ENCODE results near the gene TMEM106C. TPM values are rescaled to one million over a fixed set of nuclear protein-coding genes. Genes with fewer than 3 reads are reported as not detected.

Gene TMEM106C
- total RNA-seq, 1 donor from 2014 or later: 164 TPM

DNA sequence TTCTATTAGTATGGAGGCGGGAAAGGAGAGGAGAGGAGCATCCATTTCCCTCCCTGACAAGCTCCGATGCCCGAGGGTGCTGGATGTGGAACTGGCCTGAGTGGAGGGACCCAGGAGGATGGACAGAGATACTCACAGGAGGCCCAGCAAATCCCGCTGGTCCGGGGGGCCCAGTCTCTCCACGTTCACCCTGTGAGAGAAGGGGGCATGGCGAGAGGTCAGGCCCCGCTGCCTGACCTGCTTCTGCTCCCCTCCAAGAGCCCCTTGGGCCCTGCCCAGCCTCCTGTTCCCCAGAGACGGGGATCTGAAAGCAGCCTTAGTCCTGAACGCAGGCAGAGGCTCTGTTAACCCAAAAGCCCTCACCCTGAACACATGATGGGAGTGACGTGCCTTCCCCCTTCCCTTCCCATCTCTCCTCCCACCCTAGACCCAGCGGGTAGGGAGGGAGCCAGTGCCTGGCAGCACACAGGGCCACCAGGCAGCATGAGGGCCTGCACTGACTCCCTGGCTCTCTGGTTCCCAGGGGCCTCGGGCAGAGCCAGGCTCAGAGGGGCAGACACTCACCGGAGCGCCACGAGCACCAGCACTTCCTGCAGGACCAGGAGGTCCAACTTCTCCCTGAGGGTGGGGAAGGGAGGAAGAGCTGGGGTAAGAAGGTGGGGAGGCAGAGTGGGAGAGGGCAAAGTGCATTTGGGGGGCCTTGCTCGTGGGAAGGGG is 17.5 kb downstream of the TMEM106C start:
- TF ChIP-seq, protein P1, sequence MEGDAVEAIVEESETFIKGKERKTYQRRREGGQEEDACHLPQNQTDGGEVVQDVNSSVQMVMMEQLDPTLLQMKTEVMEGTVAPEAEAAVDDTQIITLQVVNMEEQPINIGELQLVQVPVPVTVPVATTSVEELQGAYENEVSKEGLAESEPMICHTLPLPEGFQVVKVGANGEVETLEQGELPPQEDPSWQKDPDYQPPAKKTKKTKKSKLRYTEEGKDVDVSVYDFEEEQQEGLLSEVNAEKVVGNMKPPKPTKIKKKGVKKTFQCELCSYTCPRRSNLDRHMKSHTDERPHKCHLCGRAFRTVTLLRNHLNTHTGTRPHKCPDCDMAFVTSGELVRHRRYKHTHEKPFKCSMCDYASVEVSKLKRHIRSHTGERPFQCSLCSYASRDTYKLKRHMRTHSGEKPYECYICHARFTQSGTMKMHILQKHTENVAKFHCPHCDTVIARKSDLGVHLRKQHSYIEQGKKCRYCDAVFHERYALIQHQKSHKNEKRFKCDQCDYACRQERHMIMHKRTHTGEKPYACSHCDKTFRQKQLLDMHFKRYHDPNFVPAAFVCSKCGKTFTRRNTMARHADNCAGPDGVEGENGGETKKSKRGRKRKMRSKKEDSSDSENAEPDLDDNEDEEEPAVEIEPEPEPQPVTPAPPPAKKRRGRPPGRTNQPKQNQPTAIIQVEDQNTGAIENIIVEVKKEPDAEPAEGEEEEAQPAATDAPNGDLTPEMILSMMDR (conservative IDR thresholded peaks at IDR 0.05; ENCODE audit: low read depth, low read length): no peak
- DNase-seq (ENCODE audit: low read depth): no peak
- H3K4me3 ChIP-seq (ENCODE audit: low read depth, low read length): no peak overlapping the region

DNA sequence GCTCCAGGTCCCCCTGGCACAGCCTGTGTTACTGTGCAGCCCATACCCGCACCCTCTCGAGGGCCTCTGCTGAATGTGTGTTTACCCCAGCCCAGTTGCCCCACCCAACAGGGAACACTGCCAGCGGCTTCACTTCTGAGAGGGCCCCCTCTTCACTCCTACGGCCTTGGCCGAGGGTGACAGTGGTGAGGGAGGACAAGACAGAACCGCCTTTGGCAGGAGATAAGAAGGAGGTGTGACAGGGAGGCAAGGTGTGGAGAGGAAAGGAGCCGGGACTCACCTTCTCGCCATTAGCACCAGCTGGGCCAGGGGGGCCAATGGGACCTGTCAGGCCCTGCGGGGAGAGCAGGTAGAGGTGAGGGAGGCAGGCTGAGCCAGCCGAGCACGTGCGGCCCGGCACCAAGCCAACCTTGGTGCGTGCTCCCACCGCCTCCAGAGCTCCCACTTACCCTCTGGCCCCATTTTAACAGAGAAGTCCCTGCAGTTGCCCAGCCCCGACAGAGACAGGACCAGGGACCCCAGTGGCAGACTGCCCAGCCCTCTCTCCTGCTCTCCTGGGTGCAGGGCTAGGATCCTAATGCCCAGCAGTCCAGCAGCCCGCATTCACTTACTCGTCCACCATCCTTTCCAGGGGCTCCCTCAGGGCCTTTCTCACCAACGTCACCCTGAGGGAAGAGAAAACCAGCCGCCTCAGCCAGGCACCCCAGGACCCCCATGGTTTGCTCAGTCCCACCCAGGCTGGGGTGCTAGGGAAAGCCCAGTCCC is 18.3 kb downstream of the TMEM106C start:
- TF ChIP-seq, protein P1 (conservative IDR thresholded peaks at IDR 0.05; ENCODE audit: low read depth, low read length): no peak
- DNase-seq (ENCODE audit: low read depth): no peak

DNA sequence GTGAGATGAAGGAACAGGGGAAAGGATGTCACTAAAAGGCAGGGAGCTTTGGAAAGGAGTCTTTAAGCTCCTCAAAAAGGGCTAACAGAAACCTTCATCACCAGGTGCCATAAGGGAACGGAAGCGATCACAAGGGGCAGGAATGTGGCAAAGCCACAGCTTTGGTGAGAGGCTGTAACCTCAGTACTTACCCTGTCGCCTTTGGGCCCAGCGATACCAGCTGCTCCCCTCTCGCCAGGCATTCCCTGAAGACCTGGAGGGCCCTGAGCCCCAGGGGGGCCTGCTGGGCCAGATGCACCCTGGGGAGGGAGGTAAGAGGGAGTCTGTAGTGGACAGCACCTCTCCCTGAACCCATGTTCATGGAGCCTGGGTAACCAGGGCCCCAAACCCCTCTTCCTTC is 18.9 kb downstream of the TMEM106C start:
- no peak for DNase-seq (ENCODE audit: low read depth)
- H3K4me3 ChIP-seq (ENCODE audit: low read depth, low read length): no peak overlapping the region
- TF ChIP-seq, protein P1 (conservative IDR thresholded peaks at IDR 0.05; ENCODE audit: low read depth, low read length): no peak

More for the DNA sequence above, 18.3 kb downstream of the TMEM106C start:
- no peak overlapping the region for H3K4me3 ChIP-seq (ENCODE audit: low read depth, low read length)

DNA sequence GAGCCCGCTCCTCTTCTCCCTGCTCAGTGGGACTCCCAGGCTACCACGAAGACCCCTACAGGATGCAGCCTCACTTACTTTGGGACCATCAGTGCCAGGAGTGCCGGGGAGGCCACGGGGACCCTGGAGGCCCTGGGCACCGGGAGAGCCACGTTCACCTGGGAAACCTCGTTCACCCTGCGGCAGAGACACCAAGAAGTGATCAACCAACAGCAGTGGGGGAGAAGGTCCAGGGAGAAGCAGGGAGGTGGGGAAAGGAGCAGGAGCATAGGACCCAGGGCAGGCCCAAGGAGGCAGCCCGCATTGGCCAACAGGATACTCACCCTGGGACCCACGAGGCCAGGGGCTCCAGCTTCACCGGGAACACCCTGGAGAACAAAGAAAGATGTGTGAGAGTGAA is 19.4 kb downstream of the TMEM106C start:
- no peak for DNase-seq (ENCODE audit: low read depth)
- no peak overlapping the region for H3K4me3 ChIP-seq (ENCODE audit: low read depth, low read length)
- TF ChIP-seq, protein P1 (conservative IDR thresholded peaks at IDR 0.05; ENCODE audit: low read depth, low read length): no peak

DNA sequence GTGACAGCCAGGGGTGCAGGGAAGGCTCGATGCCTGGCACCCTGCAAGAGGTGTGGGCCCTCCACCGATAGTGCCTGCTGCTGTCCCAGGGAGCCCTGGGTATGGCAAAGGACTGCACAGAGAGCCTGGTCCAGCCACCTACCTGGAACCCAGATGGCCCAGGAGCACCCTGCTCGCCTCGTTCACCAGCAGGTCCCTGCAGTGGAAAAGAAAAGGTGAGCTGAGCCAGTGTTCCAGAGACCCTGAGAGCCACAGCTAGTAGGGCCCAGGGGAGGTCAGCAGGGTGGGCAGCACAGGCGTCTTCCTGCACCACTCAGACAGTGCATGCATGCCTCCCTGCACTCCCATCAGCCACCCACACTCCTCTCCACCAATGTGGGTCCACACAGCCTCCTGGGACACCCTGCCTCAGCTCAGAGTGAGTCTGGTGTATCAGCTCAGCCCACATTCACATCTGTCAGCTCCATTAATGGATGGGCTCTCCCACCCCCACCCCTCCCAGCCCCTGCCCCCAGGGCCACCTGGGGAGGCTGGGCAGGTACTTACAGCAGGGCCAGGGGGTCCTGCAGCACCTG is 20.2 kb downstream of the TMEM106C start:
- no peak for DNase-seq (ENCODE audit: low read depth)
- no peak overlapping the region for H3K4me3 ChIP-seq (ENCODE audit: low read depth, low read length)
- TF ChIP-seq, protein P1 (conservative IDR thresholded peaks at IDR 0.05; ENCODE audit: low read depth, low read length): no peak

DNA sequence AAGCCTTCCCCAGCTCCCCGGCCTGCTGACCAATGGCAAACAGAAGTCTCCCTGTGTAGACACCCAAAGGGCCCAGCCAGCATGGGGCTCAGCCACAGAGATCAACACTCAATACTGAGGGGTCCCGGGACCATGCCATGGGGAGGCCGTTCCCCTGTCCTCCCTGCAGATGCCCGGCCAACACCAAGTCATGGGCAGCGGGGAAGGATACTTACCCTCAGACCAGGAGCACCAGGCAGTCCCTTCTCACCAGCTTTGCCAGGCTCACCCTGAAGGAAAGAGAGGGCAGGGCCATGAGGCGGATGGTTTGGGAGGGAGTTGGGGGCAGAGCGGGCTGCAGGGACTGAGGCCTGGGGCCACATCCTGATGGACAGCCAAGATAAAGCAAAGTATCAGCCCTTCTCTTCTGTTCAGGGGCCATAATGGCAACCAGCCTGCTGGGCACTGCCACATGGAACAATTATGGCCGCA is 21.0 kb downstream of the TMEM106C start:
- TF ChIP-seq, protein P1 (conservative IDR thresholded peaks at IDR 0.05; ENCODE audit: low read depth, low read length): no peak
- no peak overlapping the region for H3K4me3 ChIP-seq (ENCODE audit: low read depth, low read length)
- no peak for DNase-seq (ENCODE audit: low read depth)

All from epithelial cell of proximal tubule (primary cell).